Astrocyte of the cerebellum (primary cell): ENCODE results near the gene MCFD2.

Experiments
- DNase-seq: peaks from one replicate; pipeline ENCODE4 v3.0.0-alpha.2; 2011; ENCODE audit warnings: low read depth
- H3K4me3 ChIP-seq: 2 replicates; pipeline ENCODE4 v1.5.1; 2011; ENCODE audit warnings: mild to moderate bottlenecking, low read depth, low read length, moderate library complexity
- CTCF ChIP-seq: IDR thresholded peaks from 2 replicates; pipeline ENCODE4 v1.5.1; 2012; ENCODE audit warnings: low read length, low read depth, moderate library complexity, mild to moderate bottlenecking; ENCODE audit errors: missing control alignments
- in situ Hi-C: cut with HindIII; loops from 2 replicates; pipeline ENCODE4 v1.10.0; 2017; ENCODE audit warnings: low sequenced_read_pairs

Gene MCFD2

DNA sequence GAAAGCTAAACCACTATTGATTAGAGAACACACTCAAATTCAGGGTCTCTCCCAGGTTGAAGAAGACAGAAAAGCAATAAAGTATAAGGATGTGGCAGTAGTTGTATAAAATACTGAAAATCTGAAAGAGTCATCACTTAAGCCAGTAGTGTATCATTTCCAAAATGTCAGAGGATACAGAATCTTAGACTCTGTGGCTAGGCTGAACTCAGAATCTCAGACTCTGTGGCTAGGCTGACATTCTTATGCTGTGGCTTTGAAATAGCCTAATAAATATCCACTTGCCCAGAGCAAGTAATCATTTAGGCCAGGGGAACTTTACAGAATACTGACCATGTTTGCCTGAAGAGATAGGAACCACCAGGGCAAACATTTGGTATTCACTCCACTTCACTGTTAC lies 13.1 kb downstream of the MCFD2 start:
- no peak for DNase-seq
- in situ Hi-C loops, result no loop called here
- no peak overlapping the region for H3K4me3 ChIP-seq
- no peak for TF ChIP-seq CTCF

DNA sequence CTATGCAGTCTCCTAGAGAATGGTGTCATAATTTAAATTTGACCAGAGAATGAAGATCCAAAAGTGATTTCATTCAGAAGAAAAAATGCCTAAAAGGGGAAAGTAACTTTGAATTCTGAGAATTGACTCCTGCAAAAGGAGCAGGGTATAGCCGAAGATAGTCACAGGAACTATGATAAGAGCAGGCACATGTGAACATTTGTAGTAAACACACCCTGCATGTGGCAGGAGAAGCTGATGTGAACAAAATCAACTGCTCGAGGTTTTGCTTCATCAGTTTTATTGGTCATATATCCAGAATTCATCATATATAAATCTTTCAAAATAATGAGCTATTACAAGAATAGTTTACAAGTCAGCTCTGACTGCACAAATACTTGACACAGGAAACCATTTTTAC lies 14.0 kb downstream of the MCFD2 start:
- no peak for DNase-seq
- in situ Hi-C loops, result no loop called here
- no peak for TF ChIP-seq CTCF
- H3K4me3 ChIP-seq, result no peak overlapping the region

- in situ Hi-C loops, result no loop called here
- no peak for DNase-seq
- H3K4me3 ChIP-seq, result no peak overlapping the region
- TF ChIP-seq CTCF, result no peak
Measured at GRCh38 chr2:46900381-46900780, 15.2 kb downstream of the MCFD2 start.

GRCh38 chr2:46899053-46899452 lies 16.6 kb downstream of the MCFD2 start:
- no peak for TF ChIP-seq CTCF
- in situ Hi-C loops, result no loop called here
- DNase-seq, result no peak
- no peak overlapping the region for H3K4me3 ChIP-seq

GRCh38 chr2:46898024-46898423 lies 17.6 kb downstream of the MCFD2 start:
- TF ChIP-seq CTCF, result no peak
- in situ Hi-C loops, result no loop called here
- no peak overlapping the region for H3K4me3 ChIP-seq
- no peak for DNase-seq

DNA sequence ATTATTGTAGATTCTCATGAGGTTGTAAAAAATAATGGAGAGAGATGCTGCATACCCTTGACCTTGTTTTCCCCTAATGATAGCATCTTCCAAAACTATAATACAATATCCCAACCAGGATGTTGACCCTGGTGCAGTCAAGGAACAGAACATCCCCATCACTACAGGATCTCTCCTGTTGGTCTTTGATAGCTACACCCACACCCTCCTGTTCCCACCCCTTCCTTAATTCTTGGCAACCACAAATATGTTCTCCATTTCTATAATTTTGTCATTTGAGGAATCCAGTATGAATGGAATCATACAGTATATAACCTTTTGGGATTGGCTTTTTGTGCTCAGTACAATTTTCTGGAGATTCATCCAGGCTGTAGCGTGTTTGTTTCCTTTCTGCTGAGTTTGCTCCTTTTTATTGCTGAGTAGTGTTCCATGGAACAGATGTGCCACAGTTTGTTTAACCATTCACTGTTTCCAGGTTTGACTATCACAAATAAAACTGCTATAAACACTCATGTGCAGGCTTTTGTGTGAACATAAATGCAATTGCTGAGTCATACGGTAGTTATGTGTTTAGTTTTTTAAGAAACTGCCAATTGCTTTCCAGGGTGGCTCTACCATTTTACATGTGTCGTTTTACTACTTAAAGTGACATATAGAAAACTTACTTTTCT lies 22.2 kb downstream of the MCFD2 start:
- TF ChIP-seq CTCF, result no peak
- H3K4me3 ChIP-seq, result no peak overlapping the region
- in situ Hi-C loops, result no loop called here
- DNase-seq, result no peak

GRCh38 chr2:46891956-46892553 lies 23.6 kb downstream of the MCFD2 start:
- TF ChIP-seq CTCF, result no peak
- DNase-seq, result no peak
- H3K4me3 ChIP-seq, result no peak overlapping the region
- in situ Hi-C loops, result no loop called here
